ENCODE data around the gene ANKDD1B.

The ANKDD1B gene

DNA sequence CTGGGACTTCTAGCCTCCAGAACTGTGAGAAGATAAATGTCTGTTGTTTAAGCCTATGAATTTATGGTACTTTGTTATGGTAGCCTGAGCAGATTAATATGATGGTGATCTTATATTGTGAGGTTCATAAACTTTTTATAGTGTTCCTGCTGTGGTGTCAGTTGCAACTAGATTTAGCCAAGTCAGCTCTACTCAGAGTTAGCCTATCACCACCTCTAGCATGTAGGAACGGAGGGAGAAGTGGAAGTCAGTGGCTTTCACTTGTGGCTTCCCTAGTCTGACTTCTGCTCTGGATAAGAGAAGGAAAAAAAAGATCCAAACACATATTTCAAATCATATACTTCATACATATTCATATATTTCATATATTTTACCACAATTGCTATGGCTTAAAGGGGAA is 99.4 kb downstream of the ANKDD1B start:
- ATAC-seq = no peak

DNA sequence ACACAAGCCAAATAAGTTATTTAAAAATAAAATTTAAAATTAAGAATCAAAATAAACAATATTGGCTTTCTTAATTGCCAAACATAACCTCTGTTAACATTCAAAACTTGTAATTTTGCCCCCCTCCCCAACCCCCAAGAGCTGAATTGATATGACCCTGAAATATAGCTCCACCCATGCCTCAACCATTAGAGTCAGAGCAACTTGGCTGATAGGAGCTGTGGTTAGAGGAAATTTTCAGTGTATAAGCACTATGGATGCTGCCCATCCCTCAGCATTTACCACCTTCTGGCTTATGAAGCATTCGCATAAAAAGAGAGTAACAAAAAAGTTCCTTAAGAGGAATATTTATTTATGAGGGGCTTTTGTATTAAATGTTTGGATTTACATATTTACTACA is 99.9 kb downstream of the ANKDD1B start:
- no peak for ATAC-seq

DNA sequence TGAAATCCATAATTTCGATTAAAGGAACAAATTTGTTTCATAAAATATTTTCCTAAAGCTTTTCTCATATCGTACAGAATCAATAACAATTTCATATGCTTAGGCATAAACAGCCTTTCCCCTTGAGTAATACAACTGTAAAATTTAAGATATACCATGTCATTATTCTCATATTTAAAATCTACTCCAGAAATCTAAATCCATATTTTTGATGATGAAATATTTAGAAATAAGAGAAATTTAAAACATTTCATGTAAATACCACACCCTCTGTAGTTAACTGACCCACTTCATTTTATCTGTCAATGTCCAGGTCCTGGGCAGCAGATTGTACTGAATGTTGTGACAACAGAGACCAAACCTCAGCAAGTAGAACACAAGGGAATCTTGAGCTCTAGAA is 100.8 kb downstream of the ANKDD1B start:
- ATAC-seq = no peak

DNA sequence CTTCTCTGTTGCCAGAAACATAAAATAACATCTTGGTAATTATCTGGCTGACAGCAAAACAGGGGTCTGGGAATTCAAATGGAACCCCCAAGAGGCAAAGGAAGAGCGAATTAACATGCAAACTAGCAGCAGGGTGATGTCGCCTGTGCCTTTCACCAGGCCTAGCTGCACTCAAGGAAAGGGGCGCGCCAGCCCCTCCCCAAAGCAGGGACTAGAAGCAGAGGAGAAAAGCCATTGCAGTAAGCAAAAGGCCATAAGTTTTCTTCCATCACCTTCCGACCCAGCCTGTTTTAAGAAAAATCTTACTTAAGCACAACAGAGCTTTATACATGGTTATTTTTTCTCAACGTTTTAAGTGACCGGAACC is 105.4 kb downstream of the ANKDD1B start:
- no peak for ATAC-seq

DNA sequence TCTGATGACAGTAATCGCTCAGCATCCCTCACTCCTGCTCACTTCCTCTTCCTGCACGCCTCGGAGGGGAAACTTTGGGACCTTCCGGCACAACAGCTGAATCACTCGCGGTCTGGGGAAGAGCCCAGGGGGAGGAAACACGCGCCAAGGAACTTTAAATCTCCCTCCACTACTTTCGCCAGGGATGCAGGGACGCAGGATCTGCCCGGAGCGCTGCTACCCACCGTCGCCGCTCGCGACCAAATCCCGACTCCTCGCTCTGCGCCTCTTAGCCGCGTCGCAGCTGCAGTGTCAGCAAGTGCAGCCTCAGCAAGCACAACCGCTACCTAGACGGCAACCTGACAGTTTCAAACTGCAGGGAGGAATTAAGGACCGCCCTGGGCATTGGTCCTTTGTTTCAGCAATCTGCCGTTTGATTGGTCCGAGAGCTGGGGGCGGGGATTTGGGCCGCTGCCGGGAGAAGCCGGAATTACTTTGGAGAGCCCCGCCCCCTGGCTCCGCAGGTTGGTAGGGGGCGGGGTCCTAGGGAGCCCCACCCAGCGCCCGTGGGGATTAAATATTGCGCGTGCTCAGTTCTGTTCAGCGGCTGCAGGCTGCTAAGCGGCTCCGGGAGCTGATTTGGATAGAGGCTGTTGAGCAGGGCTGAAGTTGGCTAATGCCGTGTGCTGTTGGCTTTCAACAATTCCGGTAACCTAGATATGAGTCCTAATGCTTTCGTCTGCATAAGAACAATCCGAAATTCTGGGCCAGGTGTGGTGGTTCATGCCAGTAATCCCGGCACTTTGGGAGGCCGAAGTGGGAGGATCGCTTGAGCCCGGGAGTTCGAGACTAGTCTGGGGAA is 106.0 kb downstream of the ANKDD1B start, which contains the start of gene POC5:
Gene POC5 (minus strand): TSS at position 356 of the 841 bp plus-strand sequence. CDS start 4,500 bp downstream, outside the sequence.
- peak; percentile 95 to 98 for ATAC-seq

DNA sequence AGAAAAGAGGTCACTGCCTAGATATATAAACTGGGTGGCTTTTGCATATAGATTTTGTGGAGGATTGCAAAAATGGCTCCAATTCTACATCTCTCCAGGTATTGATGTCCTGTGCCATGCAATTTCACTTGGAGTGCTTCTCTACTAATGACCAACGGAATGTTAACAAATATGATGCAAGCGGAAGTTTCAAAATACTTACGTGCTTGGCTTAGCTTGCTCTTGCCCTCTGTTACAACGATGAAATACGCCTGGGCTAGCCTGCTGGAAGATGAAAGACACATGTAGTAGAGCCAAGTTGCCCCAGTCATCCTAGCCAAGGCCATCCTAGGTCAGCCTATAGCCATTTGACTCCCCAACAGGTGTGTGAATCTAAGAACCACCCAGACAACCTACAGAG is 109.6 kb downstream of the ANKDD1B start:
- ATAC-seq = no peak
